DOHH2 (cell line): ENCODE results near the gene SEMA4C.

Source experiments
- H3F3A ChIP-seq: fragments of 200-600 bp; sonication (generic), shearing (Covaris generic); 2 replicates; pipeline ENCODE4 v1.6.0; 2016; ENCODE audit warnings: antibody characterized with exemption, mild to moderate bottlenecking; ENCODE audit not compliant: control insufficient read depth, insufficient read depth
- H3K27ac ChIP-seq: fragments of 200-600 bp; sonication (generic); 2 replicates; pipeline ENCODE4 v1.5.1; 2014; ENCODE audit warnings: low read depth, mild to moderate bottlenecking, low read length, moderate library complexity
- H3K27me3 ChIP-seq: fragments of 200-600 bp; sonication (generic); 2 replicates; pipeline ENCODE4 v1.6.1; 2014; ENCODE audit warnings: mild to moderate bottlenecking, low read length, mixed read lengths; ENCODE audit not compliant: control insufficient read depth
- H3K36me3 ChIP-seq: fragments of 200-600 bp; sonication (generic); 2 replicates; pipeline ENCODE4 v1.6.1; 2014; ENCODE audit warnings: mild to moderate bottlenecking, low read length, moderate library complexity, mixed read lengths; ENCODE audit not compliant: control insufficient read depth
- H3K4me1 ChIP-seq: fragments of 200-600 bp; sonication (generic); 2 replicates; pipeline ENCODE4 v1.6.1; 2014; ENCODE audit warnings: mild to moderate bottlenecking, low read length, mixed read lengths; ENCODE audit not compliant: control insufficient read depth
- H3K4me2 ChIP-seq: fragments of 200-600 bp; sonication (generic); 2 replicates; pipeline ENCODE4 v1.6.0; 2014; ENCODE audit warnings: mild to moderate bottlenecking, low read length, moderate library complexity
- H3K4me3 ChIP-seq: fragments of 200-600 bp; sonication (generic); 2 replicates; pipeline ENCODE4 v1.5.1; 2014; ENCODE audit warnings: mild to moderate bottlenecking, low read length, mixed read lengths
- H3K79me2 ChIP-seq: fragments of 200-600 bp; sonication (generic); 2 replicates; pipeline ENCODE4 v1.6.1; 2014; ENCODE audit warnings: mild to moderate bottlenecking, low read length, mixed read lengths; ENCODE audit not compliant: control insufficient read depth
- H3K9me2 ChIP-seq: fragments of 200-600 bp; sonication (generic); replicated peaks from 2 replicates; pipeline ENCODE4 v1.6.1; 2014; ENCODE audit warnings: mild to moderate bottlenecking, low read length, mixed read lengths; ENCODE audit not compliant: control insufficient read depth
- H3K9me3 ChIP-seq: fragments of 200-600 bp; sonication (generic); 2 replicates; pipeline ENCODE4 v1.6.1; 2014; ENCODE audit warnings: antibody characterized with exemption, low read length, mixed read lengths; ENCODE audit not compliant: control insufficient read depth, insufficient read depth
- H4K20me1 ChIP-seq: fragments of 200-600 bp; sonication (generic); 2 replicates; pipeline ENCODE4 v1.6.0; 2014; ENCODE audit warnings: low read depth, mild to moderate bottlenecking, antibody characterized with exemption, low read length, moderate library complexity; ENCODE audit not compliant: control insufficient read depth, insufficient read depth
- EZH2phosphoT487 ChIP-seq: fragments of 200-600 bp; sonication (generic); IDR thresholded peaks from 2 replicates; pipeline ENCODE4 v1.6.1; 2017; ENCODE audit warnings: borderline replicate concordance, mild to moderate bottlenecking, antibody characterized with exemption, low read length, moderate library complexity, mixed read lengths
- TF ChIP-seq, protein P1 (sequence below): fragments of 200-600 bp; sonication (generic); IDR thresholded peaks from one replicate; pipeline ENCODE4 v1.5.1; 2014; ENCODE audit warnings: antibody characterized with exemption, mild to moderate bottlenecking, low read depth, low read length; ENCODE audit not compliant: poor library complexity, severe bottlenecking

SEMA4C gene

DNA sequence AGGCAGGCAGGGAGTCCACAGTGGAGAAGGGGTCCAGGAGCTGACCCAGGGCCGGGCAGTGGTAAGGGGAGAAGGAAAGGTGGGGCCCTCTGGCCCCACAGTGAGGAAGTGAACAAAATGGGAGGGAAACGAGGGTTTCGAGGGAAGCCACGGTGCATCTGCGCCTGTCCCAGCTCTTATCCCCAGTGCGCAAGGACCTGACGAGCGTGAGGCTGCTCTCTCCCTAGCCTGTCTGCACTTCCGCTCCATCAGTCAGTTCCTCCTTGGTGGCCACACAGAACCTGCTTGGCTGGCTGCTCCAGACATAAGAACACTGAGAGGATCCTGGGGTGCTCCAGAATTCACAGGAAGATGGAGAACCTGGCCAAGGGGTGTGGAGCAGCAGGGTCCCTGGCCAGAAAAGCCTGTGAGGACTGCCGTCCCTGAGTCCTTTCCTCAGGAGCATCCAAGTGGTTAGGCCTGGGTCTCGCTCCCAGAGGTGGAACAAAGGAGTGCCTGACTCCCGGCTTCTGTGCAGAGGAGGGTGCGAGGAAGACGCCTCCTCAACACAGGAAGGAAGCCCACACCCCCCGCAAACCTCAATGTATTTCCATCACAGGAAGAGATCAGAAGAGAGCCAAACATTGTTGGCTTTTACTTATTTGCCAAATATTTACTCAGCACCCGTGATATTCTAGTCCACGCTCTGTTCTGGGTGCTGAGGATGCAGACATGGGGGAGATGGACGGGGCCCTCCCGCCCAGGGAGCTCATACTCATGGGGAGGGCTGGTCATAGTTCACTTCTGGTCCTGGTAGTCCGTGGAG is 43.7 kb upstream of the SEMA4C start:
- no peaks in the 10 kb centered on the region for H3K79me2 ChIP-seq
- no peaks in the 10 kb centered on the region for H3F3A ChIP-seq
- H3K4me2 ChIP-seq = peak overlapping the region; percentile 9; the same call in 1 of the 2 replicates
- no peak overlapping the region for H3K4me3 ChIP-seq
- no peaks in the 10 kb centered on the region for H3K36me3 ChIP-seq
- H3K4me1 ChIP-seq = peaks cover 9% of the 10 kb centered on the region
- H3K9me2 ChIP-seq = no peaks in the 10 kb centered on the region
- H3K27me3 ChIP-seq = peaks cover 6% of the 10 kb centered on the region; the same call in 1 of the 2 replicates
- H3K27ac ChIP-seq = no peak overlapping the region
- H3K9me3 ChIP-seq = no peaks in the 10 kb centered on the region
- no peaks in the 10 kb centered on the region for H4K20me1 ChIP-seq
- TF ChIP-seq, protein P1, sequence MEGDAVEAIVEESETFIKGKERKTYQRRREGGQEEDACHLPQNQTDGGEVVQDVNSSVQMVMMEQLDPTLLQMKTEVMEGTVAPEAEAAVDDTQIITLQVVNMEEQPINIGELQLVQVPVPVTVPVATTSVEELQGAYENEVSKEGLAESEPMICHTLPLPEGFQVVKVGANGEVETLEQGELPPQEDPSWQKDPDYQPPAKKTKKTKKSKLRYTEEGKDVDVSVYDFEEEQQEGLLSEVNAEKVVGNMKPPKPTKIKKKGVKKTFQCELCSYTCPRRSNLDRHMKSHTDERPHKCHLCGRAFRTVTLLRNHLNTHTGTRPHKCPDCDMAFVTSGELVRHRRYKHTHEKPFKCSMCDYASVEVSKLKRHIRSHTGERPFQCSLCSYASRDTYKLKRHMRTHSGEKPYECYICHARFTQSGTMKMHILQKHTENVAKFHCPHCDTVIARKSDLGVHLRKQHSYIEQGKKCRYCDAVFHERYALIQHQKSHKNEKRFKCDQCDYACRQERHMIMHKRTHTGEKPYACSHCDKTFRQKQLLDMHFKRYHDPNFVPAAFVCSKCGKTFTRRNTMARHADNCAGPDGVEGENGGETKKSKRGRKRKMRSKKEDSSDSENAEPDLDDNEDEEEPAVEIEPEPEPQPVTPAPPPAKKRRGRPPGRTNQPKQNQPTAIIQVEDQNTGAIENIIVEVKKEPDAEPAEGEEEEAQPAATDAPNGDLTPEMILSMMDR = no peak
- no peak for TF ChIP-seq EZH2phosphoT487

DNA sequence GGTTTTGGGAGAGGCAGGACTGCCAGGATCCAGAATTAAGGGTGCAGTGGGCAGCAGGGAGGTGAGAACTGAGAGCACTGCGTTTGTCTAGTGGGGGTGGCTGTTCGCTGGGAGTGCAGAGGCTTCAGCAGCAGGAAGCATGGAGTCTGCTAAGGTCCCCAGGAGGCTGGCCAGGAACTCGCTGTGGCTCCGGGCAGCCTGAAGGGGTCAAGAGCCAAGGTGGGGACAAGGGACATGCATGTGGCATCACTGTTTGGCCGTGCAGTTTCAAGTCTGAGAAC is 43.2 kb upstream of the SEMA4C start:
- Histone ChIP-seq H3K9me3 (no peaks in the 10 kb centered on the region), H3K4me1 (peaks cover 9% of the 10 kb centered on the region), H3K4me3 (no peak overlapping the region), H3K4me2 (no peak overlapping the region), H3K9me2 (no peaks in the 10 kb centered on the region), H3K27me3 (peaks cover 6% of the 10 kb centered on the region; the same call in 1 of the 2 replicates), H4K20me1 (no peaks in the 10 kb centered on the region), H3K36me3 (no peaks in the 10 kb centered on the region), H3K79me2 (no peaks in the 10 kb centered on the region), H3K27ac (no peak overlapping the region), H3F3A (no peaks in the 10 kb centered on the region)
- TF ChIP-seq, protein P1 = no peak
- TF ChIP-seq EZH2phosphoT487 = no peak

DNA sequence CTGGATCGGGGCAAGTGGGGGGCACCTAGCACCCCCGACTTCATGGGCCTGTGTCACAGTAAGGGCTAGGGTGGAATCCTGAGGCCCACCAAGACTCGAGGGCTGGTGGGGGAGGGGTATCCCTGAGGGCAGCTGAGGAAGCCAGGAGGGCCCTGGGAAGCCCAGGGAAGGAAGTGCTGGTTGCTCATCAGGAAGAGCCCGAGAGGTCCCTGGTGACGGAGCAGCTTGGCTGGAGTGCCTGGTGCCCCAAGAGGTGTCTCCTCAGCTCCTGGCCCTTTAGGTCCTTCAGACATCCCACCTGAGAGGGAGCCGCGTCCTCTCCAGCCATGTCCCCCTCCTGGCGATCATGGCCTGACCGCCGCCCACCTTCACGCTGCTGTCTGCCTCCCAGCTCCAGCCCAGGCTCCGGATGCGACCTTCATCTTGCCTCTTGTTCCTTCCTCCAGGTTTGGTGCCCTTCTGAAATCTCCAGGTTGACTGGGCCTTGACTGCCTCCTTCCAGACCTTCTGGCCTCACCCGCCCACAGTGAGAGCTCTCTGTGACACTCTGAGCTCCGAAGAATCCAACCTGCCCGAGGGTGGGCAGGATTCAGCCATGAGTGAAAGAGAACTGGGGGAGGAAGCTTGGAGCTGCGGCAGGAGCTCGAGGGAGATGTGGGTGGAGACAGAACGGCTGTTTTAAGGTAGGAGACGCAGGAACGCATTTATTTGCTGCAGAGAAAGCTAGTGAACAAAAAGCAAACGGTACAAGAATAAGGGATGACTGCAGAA is 42.7 kb upstream of the SEMA4C start:
- H3K79me2 ChIP-seq = no peaks in the 10 kb centered on the region
- H3K27me3 ChIP-seq = peaks cover 6% of the 10 kb centered on the region; the same call in 1 of the 2 replicates
- no peak overlapping the region for H3K4me2 ChIP-seq
- H3K4me1 ChIP-seq = peaks cover 9% of the 10 kb centered on the region
- no peak overlapping the region for H3K27ac ChIP-seq
- no peaks in the 10 kb centered on the region for H3F3A ChIP-seq
- no peaks in the 10 kb centered on the region for H3K9me3 ChIP-seq
- H3K36me3 ChIP-seq = no peaks in the 10 kb centered on the region
- H3K9me2 ChIP-seq = no peaks in the 10 kb centered on the region
- no peaks in the 10 kb centered on the region for H4K20me1 ChIP-seq
- TF ChIP-seq, protein P1 = no peak
- TF ChIP-seq EZH2phosphoT487 = no peak
- H3K4me3 ChIP-seq = no peak overlapping the region
